ENCODE data around the gene ATF5. TPM values are rescaled to one million over a fixed set of nuclear protein-coding genes. Genes with fewer than 3 reads are reported as not detected.

The ATF5 gene
- total RNA-seq, 1 donor from 2014 or later = 2.6 TPM

DNA sequence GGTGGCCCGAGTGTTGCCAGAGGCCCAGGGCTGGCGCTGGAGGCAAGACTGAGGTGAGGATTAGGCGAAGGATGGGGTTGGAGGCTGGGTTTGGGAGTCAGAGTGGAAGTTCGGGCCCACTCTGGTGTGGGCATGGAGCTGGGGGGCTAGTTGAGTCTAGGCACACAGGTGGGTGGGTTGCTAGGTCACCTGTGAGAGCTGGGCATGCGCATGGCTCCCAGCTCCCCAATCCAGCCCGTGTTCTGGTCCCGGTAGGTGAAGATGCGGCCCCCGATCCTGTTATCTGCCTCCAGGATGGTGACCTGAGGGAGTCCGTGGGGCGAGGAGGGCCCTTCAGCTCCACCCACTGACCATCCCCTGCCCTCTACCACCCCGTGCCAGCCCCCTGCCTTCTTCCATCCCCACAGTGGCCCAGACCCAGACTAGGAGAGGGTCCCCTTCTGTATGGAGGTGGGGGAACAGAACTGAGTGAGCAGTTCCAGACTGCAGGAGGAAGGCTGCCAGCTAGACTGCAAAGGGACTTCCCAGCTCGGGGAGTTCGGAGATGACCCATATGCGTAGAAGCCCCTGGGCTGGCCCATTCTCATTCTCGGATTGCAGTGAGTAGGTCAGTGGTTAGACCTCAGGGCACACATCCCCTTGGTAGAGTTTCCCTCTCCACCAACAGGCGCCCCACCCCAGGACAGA, 34.0 kb upstream of the ATF5 start:
- DNase-seq (ENCODE audit: low spot score) = no peak

DNA sequence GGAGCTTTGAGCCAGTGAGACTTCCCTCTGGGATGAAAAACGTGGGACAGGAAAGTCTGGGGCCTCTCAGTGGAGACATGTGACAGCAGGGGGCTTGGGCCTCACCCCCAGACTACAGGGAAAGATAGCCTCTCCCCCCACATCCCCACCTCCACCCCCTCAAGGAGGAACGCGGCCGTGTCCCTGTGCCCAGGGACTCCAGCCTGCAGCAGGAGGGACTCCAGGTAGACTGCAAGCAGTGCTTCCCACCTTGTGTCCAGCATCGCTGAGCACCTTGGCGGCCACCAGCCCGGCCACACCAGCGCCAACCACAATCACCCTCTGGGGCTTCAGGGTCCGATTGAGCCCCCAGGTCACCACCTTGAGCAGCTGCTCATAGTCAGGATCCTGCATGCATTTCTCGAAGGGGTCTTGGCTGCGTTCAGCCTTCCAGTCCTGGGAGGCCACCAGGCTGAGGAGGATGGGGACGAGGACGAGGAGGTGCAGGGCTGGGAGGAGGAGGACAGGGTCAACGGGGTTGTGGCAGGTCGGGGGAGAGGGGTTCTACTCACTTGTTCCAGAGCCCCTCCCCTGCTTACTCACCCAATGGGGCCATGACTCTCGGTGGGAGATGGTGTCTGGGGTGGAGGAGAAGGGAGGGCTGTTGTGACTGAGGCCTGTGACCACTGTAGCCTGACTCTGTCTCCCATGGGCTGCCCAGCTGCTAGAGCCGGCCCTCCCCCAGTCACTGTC, 33.3 kb upstream of the ATF5 start:
- no peak for DNase-seq (ENCODE audit: low spot score)

DNA sequence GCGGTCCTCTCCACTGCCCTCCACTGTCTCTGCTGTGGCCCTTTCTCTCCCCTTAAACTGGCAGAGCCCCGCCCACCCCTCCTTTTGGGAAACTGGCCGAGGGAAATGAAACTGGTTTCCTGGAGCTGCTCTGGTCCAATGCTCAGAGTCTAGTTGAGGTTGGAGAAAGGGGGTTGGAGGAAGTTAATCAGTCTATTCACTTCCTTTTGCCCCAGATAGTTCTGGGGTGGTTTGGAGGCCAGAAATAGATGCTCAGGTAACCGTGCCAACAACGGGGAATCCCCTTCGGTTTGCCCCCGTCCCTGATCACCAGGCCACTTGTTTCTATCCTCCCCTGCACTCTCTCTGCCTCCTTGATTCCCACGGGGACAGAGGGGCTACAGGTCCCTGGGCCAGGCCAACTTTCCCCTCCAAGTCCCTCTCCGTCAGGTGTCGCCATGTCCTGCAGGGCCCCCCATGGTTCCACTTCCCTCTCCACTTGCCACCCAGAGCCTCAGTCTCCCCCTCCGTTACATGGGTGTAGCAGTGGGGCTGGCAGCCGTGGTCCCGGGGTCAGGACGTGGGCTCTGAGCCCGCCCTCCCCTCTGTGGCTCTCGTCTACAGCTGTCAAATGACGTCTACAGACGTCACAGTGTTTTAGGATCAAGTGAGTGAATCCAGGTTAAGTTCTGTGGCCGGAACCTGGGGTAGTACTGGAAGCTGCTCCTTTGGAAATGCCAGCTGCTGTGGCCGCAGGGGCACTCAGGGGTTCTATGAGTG, 32.0 kb upstream of the ATF5 start, which contains the start of gene IL4I1:
IL4I1 (minus strand) TSS at position 25 of the 759 bp plus-strand sequence. CDS start 727 bp downstream, outside the sequence.
- peak; percentile 54 for DNase-seq (ENCODE audit: low spot score)

DNA sequence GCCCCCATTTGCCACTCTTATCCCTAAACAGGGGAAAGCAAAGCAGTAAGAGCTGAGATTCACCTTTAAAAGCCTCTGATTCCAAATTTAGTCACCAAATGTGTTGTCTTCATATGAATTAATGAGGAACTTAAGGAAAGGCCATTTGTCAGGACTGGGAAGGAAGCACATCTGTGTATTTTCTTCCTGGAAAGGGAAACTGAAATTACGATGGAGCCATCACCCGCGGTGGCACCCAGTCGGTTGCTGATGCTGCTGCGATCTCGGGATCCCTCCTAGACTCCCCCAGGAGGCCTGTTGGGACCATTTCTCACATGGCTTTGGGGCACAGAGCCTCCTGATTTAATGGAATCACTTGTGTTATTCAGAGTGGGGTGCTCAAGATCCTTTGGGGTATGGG, 24.9 kb upstream of the ATF5 start:
- DNase-seq (ENCODE audit: low spot score) = no peak

DNA sequence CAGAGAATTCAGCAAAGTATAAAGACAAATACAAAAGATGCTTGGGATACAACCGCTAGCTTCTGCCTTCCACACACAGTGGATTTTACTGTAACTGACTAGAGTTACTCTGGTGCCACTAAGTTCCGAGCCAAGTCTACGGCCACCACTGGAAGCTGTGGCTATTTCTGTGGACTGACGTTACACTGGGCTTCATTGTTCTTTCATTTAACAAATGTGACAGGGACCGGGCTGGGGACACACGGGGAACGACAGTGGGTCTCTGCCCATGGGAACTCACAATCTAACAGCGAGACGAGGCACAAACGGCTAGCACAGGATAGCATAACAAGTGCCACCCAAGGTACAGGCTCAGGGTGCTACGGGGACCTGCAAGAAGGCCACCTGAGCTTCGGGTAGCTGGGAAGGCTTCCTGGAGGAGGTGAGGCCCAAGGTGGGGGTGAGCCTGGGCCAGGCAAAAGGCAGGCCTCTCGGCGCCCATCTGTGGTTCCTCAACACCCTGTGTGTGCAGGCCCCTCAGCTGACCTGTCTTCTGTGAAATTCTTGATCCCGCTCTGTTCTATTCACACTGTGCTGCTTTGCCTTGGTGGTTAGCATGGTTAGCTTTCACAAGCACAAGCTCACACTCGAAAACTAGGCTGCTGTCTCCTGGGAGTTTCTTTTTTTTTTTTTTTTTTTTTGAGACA, 22.0 kb upstream of the ATF5 start:
- DNase-seq (ENCODE audit: low spot score) = no peak

DNA sequence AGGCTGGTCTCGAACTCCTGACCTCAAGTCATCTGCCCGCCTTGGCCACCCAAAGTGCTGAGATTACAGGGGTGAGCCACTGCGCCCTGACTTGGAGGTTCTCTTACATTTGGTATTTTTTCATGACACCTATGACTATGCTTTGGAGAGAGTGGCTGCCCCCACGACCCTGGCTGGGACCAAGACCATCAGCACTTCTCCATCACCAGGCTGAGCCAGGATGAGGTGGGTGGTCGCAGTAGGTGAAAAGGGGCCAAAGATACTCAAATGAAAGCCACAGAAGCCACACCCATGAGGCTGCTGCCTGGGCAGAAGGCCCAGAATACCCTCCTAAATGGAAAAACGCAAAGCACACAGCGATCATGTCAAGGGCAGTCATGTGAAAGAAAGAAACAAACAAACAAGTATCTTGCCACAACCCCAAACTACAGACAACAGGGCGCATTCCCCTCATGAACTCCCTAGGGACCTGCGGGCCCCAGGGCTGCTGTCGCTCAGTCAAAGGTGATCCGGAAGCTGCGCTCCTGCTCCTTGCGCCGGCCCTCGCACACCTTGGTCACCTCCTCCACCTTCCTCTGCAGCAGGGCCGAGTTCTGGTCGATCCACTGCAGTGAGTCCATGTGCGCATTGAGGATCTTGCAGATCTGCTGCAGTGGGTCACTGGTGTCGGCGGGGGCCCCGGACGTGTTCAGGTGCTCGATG, 21.1 kb upstream of the ATF5 start:
- DNase-seq (ENCODE audit: low spot score) = no peak

DNA sequence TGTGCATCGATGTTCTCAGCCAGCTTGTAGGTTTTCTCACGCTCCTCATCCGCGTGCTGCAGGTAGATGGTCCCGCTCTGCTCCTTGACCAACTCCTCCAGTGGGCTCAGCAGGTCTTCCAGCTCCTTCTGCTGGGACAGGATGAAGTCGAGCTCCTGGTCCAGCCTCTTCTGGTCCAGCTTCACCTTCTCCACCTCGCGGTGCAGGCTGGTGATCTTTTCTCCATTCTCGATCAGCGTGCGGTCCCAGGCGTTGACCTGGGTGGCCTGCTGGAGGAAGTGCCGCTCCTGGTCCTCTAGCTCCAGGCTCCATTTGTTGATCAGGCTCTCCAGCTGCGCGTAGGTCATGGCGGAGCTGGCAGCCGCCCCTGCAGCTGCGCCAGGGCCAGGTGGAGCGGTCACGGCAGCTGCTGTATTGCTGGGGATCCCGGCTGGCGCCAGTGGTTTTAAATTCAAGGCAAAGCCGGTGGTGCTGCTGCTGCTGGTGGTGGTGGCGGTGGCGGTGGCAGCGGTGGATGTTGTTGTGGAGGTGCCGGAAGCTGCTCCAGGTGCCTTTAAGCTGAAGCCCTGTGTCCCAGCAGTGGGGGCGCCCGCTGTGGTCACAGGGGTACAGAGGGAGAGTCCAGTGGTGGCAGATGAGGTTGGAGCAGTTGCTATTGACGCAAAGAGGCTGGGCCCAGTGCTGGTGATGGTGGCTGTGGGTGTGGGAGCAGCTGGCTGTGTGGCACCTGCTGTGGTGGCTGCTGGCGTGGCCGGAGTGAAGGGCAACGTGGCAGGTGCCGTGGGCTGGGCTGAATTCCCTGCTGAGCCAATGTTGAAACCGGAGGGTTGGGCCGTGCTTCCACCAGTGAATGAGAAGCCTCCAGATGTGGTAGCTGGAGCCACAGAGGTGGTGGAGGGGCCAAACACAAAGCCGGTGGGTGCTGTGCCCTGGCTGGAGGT, 20.3 kb upstream of the ATF5 start:
- no peak for DNase-seq (ENCODE audit: low spot score)

DNA sequence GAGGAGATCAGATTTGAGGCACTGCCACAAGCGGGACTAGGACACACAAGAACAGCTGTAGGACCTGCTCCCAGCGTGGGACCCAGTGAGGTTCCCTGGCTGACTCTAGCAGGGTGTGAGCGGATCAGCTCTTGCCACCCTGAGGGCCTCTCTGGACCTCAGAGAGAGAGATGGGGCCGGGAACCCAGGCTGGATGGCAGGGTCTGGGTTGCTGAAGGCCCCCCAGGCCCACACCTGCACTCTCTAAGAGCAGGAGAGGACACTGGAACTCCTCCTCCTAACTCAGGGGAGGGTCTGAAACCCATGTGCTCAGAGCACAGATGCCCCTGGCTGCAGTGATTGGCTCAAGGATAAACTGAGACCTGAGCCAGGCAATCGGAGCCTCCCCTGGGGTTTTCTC, 18.8 kb upstream of the ATF5 start:
- DNase-seq (ENCODE audit: low spot score) = no peak

DNA sequence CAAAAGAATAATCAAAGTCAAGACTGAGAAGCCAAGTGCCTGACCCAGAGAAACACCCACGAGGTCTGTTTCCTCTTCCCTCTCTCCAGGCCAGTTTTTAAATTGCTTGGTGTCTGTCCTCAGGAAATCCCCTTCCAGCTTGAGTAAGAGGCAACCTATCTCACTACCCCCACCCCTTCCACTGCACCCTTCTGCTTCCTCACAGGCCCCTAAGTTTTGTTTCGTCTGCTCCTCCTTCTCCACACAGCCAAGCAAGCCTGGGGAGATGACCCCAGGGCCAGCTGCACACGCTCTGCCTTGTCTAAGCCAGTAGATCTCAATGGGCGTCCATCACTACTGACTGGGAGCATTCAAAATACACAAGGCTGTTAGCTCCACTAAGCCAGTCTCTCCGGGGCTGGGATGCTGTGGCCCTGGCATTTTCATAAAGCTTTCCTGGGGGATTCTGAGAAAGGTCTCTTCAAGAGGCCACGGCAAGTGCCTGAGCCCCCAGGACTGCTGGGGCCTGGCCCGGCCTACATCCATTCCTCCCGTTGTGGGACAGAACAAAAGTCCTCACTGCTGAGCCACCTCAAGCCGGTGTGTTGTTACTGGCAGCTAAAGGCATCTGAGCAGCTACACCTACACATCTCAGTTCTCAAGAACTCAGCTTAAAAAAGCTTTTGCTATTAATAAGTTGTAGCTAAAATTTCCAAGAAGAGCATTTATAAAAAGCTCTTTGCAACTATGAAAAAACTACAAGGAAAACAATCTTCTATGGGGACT, 17.4 kb upstream of the ATF5 start:
- no peak for DNase-seq (ENCODE audit: low spot score)

DNA sequence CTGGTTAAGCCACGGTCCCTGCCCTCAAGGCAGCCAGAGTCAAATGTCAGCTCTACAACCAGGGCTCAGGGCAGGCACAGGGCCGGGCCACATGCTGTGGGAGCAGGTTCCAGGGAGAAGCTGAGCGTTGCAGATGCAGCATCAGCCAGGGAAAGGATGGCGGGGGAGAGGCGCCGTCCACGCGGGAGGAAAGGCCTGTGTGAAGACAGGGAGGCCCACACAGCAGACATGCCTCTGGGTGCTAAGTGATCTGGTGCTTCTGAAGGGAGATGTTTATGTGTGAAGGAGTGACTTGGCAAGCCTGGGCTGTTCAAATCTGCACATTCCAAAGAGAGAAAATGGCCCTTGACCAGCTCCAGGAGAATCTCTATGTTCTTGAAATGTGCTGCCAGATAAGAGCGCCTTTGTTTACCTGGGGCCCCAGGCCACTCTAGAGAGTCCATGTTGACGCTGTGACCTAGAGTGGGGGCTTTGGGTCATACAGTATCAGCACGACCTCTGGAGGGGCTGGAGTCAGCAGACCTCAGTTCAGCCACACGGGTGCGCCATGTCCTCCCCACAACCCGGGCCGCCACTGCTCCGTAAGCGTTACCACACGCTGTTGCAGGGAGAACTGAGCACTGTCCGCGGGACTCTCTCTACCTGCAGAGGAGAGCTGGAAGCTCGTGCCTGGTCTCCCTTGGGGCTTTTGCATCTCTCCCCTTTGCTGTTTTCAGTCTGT, 15.9 kb upstream of the ATF5 start:
- no peak for DNase-seq (ENCODE audit: low spot score)

DNA sequence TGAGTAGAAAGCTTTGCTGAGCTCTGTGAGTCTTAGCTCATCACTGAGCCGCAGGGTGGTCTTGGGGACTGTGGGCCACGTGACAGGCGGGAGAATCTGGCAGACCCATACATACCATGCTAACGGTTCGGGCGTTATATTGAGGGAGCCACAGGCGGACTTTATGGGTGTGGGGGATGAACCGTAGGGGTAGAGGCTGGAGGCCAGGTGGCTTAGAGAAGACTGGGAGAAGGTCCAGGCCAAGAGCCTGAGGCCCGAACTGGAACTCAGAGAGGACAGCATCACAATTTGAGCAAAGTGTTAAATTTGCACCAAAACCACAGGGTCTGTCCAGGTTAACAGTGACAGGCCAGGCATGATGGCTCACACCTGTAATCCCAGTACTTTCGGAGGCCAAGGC, 15.3 kb upstream of the ATF5 start:
- DNase-seq (ENCODE audit: low spot score) = no peak

DNA sequence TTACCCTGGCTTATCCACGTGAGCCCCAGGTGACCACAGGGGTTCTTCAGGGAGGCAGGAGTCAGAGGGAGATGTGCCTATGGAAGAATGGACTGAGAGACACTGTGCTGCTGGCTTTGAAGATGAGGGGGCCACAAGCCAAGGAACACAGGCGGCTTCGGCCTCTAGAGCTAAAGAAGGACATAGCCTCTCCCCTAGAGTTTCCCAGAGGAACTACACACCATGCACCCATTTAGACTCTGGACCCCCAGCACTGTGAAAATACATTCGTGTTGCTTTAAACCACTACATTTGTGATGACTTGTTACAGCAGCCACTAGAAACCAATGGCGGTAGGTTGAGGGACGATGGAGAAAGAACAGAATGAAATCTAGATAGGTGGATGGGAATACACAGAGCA, 13.7 kb upstream of the ATF5 start:
- no peak for DNase-seq (ENCODE audit: low spot score)

DNA sequence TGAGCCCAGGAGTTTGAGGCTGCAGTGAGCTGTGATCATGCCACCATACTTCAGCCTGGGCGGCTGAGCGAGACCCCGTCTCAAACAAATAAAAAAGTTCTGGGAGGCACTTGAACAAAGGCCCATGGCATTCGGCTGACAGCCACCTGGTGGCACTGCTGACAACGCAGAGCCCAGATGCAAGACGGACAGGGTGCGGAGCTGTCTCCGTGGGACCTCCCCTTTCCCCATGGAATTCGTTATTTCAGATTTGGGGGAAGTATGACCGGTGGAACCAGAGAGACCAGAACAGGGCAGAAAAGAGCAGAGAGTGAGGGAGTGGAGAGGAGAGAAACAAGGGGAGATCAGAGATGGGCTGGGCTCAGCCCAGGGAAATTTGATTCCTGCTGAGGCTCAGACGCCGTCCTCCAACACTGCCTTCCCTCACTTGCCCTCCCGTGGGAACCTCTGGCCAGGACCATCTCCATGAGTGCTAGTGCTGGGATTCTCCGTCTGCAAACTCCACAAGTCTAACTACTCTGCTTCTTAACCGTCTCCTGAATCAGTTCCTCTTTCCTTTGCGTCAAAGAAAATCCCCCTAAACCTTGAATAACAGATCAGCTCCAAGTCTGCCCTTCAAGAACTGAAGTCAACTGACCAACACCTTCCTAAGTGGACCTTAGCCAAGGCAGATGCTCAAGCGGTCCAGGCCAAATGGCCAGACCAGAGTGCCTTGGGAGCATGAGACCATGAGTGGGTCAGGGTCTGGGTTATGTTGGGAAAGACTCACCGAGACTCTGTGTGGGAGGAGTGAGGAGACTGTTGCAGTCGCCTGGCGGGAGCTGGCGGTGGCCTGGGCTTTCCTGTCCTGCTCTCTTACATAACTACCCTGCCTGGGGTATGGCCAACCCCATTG, 11.9 kb upstream of the ATF5 start:
- peak; percentile 48 for DNase-seq (ENCODE audit: low spot score)

DNA sequence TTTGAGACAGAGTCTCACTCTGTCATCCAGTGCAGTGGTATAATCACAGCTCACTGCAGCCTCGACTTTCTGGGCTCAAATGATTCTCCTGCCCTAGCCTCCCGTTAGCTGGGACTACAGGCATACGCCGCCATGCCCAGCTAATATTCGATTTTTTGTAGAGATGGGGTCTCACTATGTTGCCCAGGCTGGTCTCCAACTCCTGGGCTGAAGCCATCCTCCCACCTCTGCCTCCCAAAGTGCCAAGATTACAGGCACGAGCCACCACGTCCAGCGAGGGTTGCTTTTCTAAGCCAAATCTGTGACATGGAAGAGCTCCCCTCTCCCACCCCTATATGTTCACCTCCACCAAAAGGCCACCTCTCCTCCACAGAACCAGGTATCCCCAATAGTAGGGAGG, 10.9 kb upstream of the ATF5 start:
- no peak for DNase-seq (ENCODE audit: low spot score)

DNA sequence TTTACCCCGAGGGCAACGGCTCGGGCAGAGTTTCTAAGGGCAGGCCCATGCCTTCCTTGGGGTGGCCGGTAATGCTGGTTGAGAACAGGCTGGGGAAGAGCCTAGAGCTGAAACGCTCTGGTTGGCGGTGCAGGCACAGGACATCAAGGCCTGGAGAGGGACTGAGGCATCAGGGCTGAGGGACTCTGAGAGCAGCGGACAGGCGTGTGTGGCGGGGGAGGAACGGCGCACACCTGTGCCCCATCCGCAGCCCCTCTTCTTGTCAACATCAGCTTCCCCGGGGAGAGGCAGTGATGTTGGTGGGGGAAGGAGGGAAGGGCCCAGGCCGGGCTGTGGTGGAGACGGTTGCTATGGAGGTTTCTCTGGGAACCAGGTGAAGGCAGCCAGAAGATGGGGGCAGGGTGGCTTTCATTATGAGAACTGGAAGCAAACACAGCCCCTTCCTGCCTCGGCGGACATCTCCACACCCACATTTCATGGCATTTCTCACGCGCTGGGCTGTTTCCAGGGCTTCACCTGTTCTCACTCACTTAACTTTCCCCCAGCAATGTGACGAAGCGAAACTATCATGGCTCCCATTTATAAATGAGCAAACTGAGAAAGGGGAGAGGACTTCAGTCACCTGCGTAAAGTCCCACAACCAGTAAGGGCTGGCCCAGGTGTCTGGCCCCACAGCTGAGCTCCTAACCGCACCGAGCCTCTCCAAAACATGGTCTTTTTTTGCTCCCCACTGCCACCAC, 8.2 kb upstream of the ATF5 start:
- DNase-seq (ENCODE audit: low spot score) = no peak

DNA sequence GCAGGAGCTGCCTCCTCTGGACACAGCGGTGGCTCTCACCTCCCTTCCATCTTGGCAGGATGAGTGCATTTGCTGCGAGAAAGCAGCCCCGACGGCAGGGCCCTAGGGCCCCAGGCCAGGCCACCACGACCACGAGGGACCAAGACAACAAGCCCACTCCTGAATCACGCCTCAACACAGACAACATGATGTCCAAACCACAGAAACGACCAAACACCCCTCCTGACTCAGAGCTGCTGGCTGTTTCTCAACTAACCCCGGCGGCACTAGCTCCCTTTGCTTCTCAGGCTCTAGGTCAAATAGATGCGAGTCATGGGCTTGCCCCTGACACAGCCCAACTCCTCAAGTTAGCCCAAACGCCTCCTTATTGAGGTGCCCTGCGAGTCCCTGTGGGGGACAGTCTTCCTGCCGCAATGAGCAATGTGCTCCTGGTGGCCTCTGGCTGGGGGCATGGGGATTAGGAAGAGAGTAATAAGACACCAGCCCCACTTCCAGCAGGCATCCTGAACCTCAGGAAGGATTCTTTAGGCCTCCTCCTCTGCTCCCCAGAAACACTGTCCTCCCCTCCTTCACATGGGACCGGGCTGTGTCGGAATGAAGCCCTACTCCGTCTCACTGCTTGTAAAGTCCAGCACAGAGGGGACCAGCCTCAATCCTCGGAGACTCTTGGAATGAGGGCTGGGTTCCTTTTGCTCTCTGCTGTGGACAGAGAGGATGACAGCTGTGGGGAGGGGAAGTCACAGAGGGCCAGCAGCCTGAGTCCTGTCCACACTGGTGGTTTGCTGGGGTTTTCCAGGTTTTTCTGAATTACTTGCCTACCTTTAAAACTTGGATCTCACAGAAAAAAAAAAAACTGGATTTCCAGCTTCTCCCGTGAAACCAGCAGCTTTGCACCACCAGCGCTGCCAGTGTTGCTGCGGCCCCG, 6.9 kb upstream of the ATF5 start:
- no peak for DNase-seq (ENCODE audit: low spot score)

All from umbilical cord (tissue), 2 donors.